GM12865 (cell line): Measurements from ENCODE around the gene PGA4.

Experiments used
- DNase-seq: peaks from one replicate; pipeline ENCODE4 v3.0.0; 2010; ENCODE audit warnings: low read depth
- H3K4me3 ChIP-seq: 2 replicates; pipeline ENCODE4 v1.5.1; 2011; ENCODE audit warnings: mild to moderate bottlenecking, low read depth, low read length, control low read depth
- CTCF ChIP-seq: IDR thresholded peaks from 2 replicates; pipeline ENCODE4 v1.5.1; 2011; ENCODE audit warnings: low read length, control low read depth, low read depth, inconsistent platforms; ENCODE audit not compliant: insufficient read depth; ENCODE audit errors: missing control alignments

The PGA4 gene

GRCh38 chr11:61181489-61181888 lies 40.7 kb upstream of the PGA4 start:
- no peak for TF ChIP-seq CTCF
- H3K4me3 ChIP-seq, result no peak overlapping the region
- no peak for DNase-seq

GRCh38 chr11:61183645-61184044 lies 38.5 kb upstream of the PGA4 start:
- DNase-seq, result no peak
- TF ChIP-seq CTCF, result no peak

GRCh38 chr11:61186504-61186903 lies 35.6 kb upstream of the PGA4 start:
- H3K4me3 ChIP-seq, result no peak overlapping the region
- TF ChIP-seq CTCF, result no peak
- no peak for DNase-seq

More at GRCh38 chr11:61183645-61184044, 38.5 kb upstream of the PGA4 start:
- no peak overlapping the region for H3K4me3 ChIP-seq

- peak; percentile 87 for DNase-seq
- no peak overlapping the region for H3K4me3 ChIP-seq
- TF ChIP-seq CTCF, result peak; percentile 95
Measured at GRCh38 chr11:61187505-61188130, 34.5 kb upstream of the PGA4 start.

GRCh38 chr11:61189933-61190332 lies 32.2 kb upstream of the PGA4 start:
- DNase-seq, result no peak
- TF ChIP-seq CTCF, result no peak
- H3K4me3 ChIP-seq, result no peak overlapping the region

- no peak for DNase-seq
- H3K4me3 ChIP-seq, result no peak overlapping the region
- TF ChIP-seq CTCF, result no peak
Measured at GRCh38 chr11:61193596-61193995, 28.6 kb upstream of the PGA4 start.

- DNase-seq, result no peak
- H3K4me3 ChIP-seq, result no peak overlapping the region
- no peak for TF ChIP-seq CTCF
Measured at GRCh38 chr11:61194169-61194671, 27.9 kb upstream of the PGA4 start.
